H1 (cell line): ENCODE data around the gene PLEKHA1. TPM values are rescaled to one million over a fixed set of nuclear protein-coding genes. Genes with fewer than 3 reads are reported as not detected.

ENCODE experiments used
- CTCF ChIA-PET: fragments of 300-600 bp; sonication (Branson Sonifier 250); formaldehyde crosslinking; loops from one replicate; lab custom pipeline; 2021; ENCODE audit not compliant: partially characterized antibody; lab: Charles Lee
- POLR2A ChIA-PET: fragments of 300-600 bp; sonication (Branson Sonifier 250); formaldehyde crosslinking; loops from one replicate; lab custom pipeline; 2021; ENCODE audit warnings: inconsistent platforms; ENCODE audit not compliant: partially characterized antibody; lab: Charles Lee
- DNase-seq, 2 experiments: peaks; one replicate each; pipeline versions ENCODE4 v3.0.0 to v3.0.0-alpha.2; 2010 to 2022; ENCODE audit warnings: low spot score in 2 of 2, low read depth in 1 of 2, mixed read lengths in 1 of 2
- FAIRE-seq: peaks from 2 replicates; lab custom pipeline; 2011; peaks lifted over from hg19 to GRCh38; lab: Jason Lieb, UNC
- H2AFZ ChIP-seq: 2 replicates; pipeline ENCODE4 v1.8.1; 2012; ENCODE audit warnings: low read length, inconsistent platforms
- H2AK5ac ChIP-seq: 2 replicates; pipeline ENCODE4 v1.6.1; 2013; ENCODE audit warnings: low read depth, low read length
- H2BK120ac ChIP-seq: replicated peaks from 2 replicates; pipeline ENCODE3; 2013; ENCODE audit warnings: low read depth, low read length, inconsistent platforms
- H2BK12ac ChIP-seq: 2 replicates; pipeline ENCODE4 v1.6.1; 2013; ENCODE audit warnings: low read depth, low read length
- H2BK15ac ChIP-seq: 2 replicates; pipeline ENCODE4 v1.6.1; 2013; ENCODE audit warnings: low read length
- H2BK20ac ChIP-seq: 2 replicates; pipeline ENCODE4 v1.6.1; 2013; ENCODE audit warnings: low read length
- H2BK5ac ChIP-seq: 2 replicates; pipeline ENCODE4 v1.6.1; 2013; ENCODE audit warnings: low read depth, low read length
- H3K14ac ChIP-seq: 2 replicates; pipeline ENCODE4 v1.6.1; 2013; ENCODE audit warnings: inconsistent platforms; ENCODE audit not compliant: insufficient read length
- H3K18ac ChIP-seq: 2 replicates; pipeline ENCODE4 v1.6.1; 2013; ENCODE audit warnings: low read length; ENCODE audit errors: extremely low read depth
- H3K23ac ChIP-seq: 2 replicates; pipeline ENCODE4 v1.6.1; 2013; ENCODE audit warnings: inconsistent platforms; ENCODE audit not compliant: insufficient read length
- H3K23me2 ChIP-seq: 2 replicates; pipeline ENCODE4 v1.6.1; 2013; ENCODE audit warnings: low read depth, low read length
- H3K27ac ChIP-seq: 2 replicates; pipeline ENCODE4 v1.6.1; 2011; ENCODE audit warnings: low read depth, low read length, inconsistent platforms
- H3K27me3 ChIP-seq, 4 experiments: replicated peaks in 1 of 4; 1 replicate in 1 of 4; 2 replicates in 3 of 4; pipeline versions ENCODE4 v1.6.1 to v1.8.1; 2011 to 2013; ENCODE audit warnings: low read length in 3 of 4, mild to moderate bottlenecking in 3 of 4, inconsistent platforms in 2 of 4, mixed read lengths in 2 of 4, moderate library complexity in 1 of 4; ENCODE audit not compliant: control insufficient read depth in 3 of 4, insufficient read depth in 3 of 4; ENCODE audit errors: extremely low read depth in 1 of 4
- H3K36me3 ChIP-seq, 4 experiments: 2 replicates each; pipeline versions ENCODE4 v1.6.1 to v1.8.1; 2011 to 2013; ENCODE audit warnings: mild to moderate bottlenecking in 4 of 4, low read length in 3 of 4, moderate library complexity in 2 of 4, control low read depth in 1 of 4, inconsistent platforms in 1 of 4; ENCODE audit not compliant: insufficient read depth in 4 of 4, control insufficient read depth in 2 of 4
- H3K4ac ChIP-seq: replicated peaks from 2 replicates; pipeline ENCODE3; 2013; ENCODE audit warnings: low read length, low read depth, mixed read lengths, inconsistent platforms; ENCODE audit not compliant: insufficient read length
- H3K4me1 ChIP-seq, 4 experiments: replicated peaks in 1 of 4; 1 replicate in 1 of 4; 2 replicates in 3 of 4; pipeline versions ENCODE4 v1.6.1 to v1.8.1; 2011 to 2013; ENCODE audit warnings: low read length in 3 of 4, inconsistent platforms in 2 of 4, mixed read lengths in 1 of 4; ENCODE audit not compliant: insufficient read depth in 4 of 4, control insufficient read depth in 3 of 4
- H3K4me2 ChIP-seq, 2 experiments: 2 replicates each; pipeline versions ENCODE4 v1.6.1 to v1.8.1; 2011 to 2013; ENCODE audit warnings: low read depth in 2 of 2, low read length in 2 of 2, control low read depth in 1 of 2, inconsistent platforms in 1 of 2, mild to moderate bottlenecking in 1 of 2; ENCODE audit not compliant: insufficient read depth in 1 of 2
- H3K4me3 ChIP-seq, 4 experiments: fragments of 200-600, 300-600 bp in 1 of 4; sonication (generic), shearing (Covaris generic), sonication (Bioruptor Twin) in 1 of 4; 2 replicates each; pipeline versions ENCODE4 v1.5.1 to v1.8.1; 2011 to 2016; ENCODE audit warnings: low read length in 4 of 4, low read depth in 3 of 4, control low read depth in 2 of 4, inconsistent platforms in 2 of 4, mild to moderate bottlenecking in 2 of 4, mixed read lengths in 1 of 4, moderate library complexity in 1 of 4; ENCODE audit not compliant: insufficient read depth in 2 of 4; ENCODE audit errors: extremely low read depth in 1 of 4
- H3K56ac ChIP-seq: replicated peaks from 2 replicates; pipeline ENCODE3; 2013; ENCODE audit warnings: low read depth, mild to moderate bottlenecking, mixed read lengths, low read length, inconsistent platforms; ENCODE audit not compliant: insufficient read length
- H3K79me1 ChIP-seq: 2 replicates; pipeline ENCODE4 v1.6.1; 2013; ENCODE audit warnings: low read depth, low read length, control low read depth
- H3K79me2 ChIP-seq, 2 experiments: 2 replicates each; pipeline versions ENCODE4 v1.6.1 to v1.8.1; 2012 to 2013; ENCODE audit warnings: low read length in 2 of 2, mild to moderate bottlenecking in 2 of 2, inconsistent platforms in 1 of 2; ENCODE audit not compliant: insufficient read depth in 2 of 2, control insufficient read depth in 1 of 2
- H3K9ac ChIP-seq, 4 experiments: replicated peaks in 1 of 4; 1 replicate in 1 of 4; 2 replicates in 3 of 4; pipeline versions ENCODE4 v1.6.1 to v1.8.1; 2011 to 2013; ENCODE audit warnings: low read depth in 3 of 4, low read length in 3 of 4, control low read depth in 2 of 4, mild to moderate bottlenecking in 2 of 4, moderate library complexity in 2 of 4, inconsistent platforms in 1 of 4; ENCODE audit errors: extremely low read depth in 1 of 4
- H3K9me3 ChIP-seq, 2 experiments: 2 replicates each; pipeline versions ENCODE4 v1.6.1 to v1.8.1; 2012 to 2013; ENCODE audit warnings: mild to moderate bottlenecking in 2 of 2, moderate library complexity in 2 of 2, control low read depth in 1 of 2, inconsistent platforms in 1 of 2, low read depth in 1 of 2, low read length in 1 of 2, mixed read lengths in 1 of 2; ENCODE audit not compliant: insufficient read depth in 2 of 2
- H4K20me1 ChIP-seq, 2 experiments: replicated peaks in 1 of 2; 2 replicates each; pipeline versions ENCODE3 to v1.8.1; 2011 to 2013; ENCODE audit warnings: inconsistent platforms in 2 of 2, low read length in 2 of 2, mild to moderate bottlenecking in 1 of 2; ENCODE audit not compliant: insufficient read depth in 2 of 2, control insufficient read depth in 1 of 2
- H4K5ac ChIP-seq: 2 replicates; pipeline ENCODE4 v1.6.1; 2013; ENCODE audit warnings: low read length, low read depth, mixed read lengths, inconsistent platforms; ENCODE audit not compliant: insufficient read length
- H4K8ac ChIP-seq: 2 replicates; pipeline ENCODE4 v1.8.0; 2013; ENCODE audit warnings: mild to moderate bottlenecking, moderate library complexity, low read length, inconsistent platforms; ENCODE audit not compliant: insufficient read depth; ENCODE audit errors: extremely low read depth
- H4K91ac ChIP-seq: replicated peaks from 2 replicates; pipeline ENCODE3; 2013; ENCODE audit warnings: low read length, mixed read lengths, inconsistent platforms; ENCODE audit not compliant: insufficient read length
- ASH2L ChIP-seq: fragments of 200-600, 300-600 bp; sonication (generic); IDR thresholded peaks from one replicate; pipeline ENCODE4 v1.7.1; 2017; ENCODE audit warnings: low read length
- BCL11A ChIP-seq, 2 experiments: IDR thresholded peaks; one replicate each; pipeline ENCODE4 v1.6.1; 2011; ENCODE audit warnings: low read depth in 2 of 2, low read length in 2 of 2, mild to moderate bottlenecking in 2 of 2
- CTBP2 ChIP-seq: IDR thresholded peaks from 2 replicates; pipeline ENCODE4 v1.7.0; 2011; ENCODE audit warnings: borderline replicate concordance, mild to moderate bottlenecking, moderate library complexity, mixed read lengths, low read length; ENCODE audit not compliant: insufficient read depth, insufficient read length
- GABPA ChIP-seq: IDR thresholded peaks from 2 replicates; pipeline ENCODE4 v1.6.1; 2011; ENCODE audit warnings: mild to moderate bottlenecking, low read length, moderate library complexity, borderline replicate concordance; ENCODE audit not compliant: insufficient read depth
- HDAC6 ChIP-seq: IDR thresholded peaks from one replicate; pipeline ENCODE4 v1.7.1; 2012; ENCODE audit warnings: low read depth, mild to moderate bottlenecking, inconsistent platforms, low read length, moderate library complexity
- JUND ChIP-seq: IDR thresholded peaks from 2 replicates; pipeline ENCODE4 v1.6.1; 2011; ENCODE audit warnings: mild to moderate bottlenecking, improper control_type of control experiment, low read length
- KDM5A ChIP-seq: fragments of 200-600 bp; IDR thresholded peaks from 2 replicates; pipeline ENCODE4 v1.7.1; 2012; ENCODE audit warnings: mild to moderate bottlenecking, low read length, inconsistent platforms, mixed read lengths
- RNF2 ChIP-seq: fragments of 200-900, 300-1000 bp; sonication (generic); IDR thresholded peaks from 2 replicates; pipeline ENCODE4 v1.7.1; 2016; ENCODE audit warnings: borderline replicate concordance, low read depth, mild to moderate bottlenecking, antibody characterized with exemption, low read length; ENCODE audit not compliant: poor library complexity, severe bottlenecking; ENCODE audit errors: missing control alignments
- TAF7 ChIP-seq: optimal IDR thresholded peaks from 2 replicates; pipeline ENCODE3; 2011; ENCODE audit warnings: low read depth, mild to moderate bottlenecking, inconsistent platforms, low read length, moderate library complexity, borderline replicate concordance
- TCF12 ChIP-seq: IDR thresholded peaks from 2 replicates; pipeline ENCODE4 v1.6.1; 2011; ENCODE audit warnings: low read depth, mild to moderate bottlenecking, low read length
- TEAD4 ChIP-seq: IDR thresholded peaks from 2 replicates; pipeline ENCODE4 v1.6.1; 2012; ENCODE audit warnings: low read depth, low read length, inconsistent platforms, mixed read lengths
- WGBS, 2 experiments: shearing (Covaris generic) in 1 of 2; methylation state at CpG; one replicate each; pipeline versions ENCODE4 v1.1.6 to v1.1.7; 2013 to 2015; ENCODE audit warnings: low lambda C conversion rate in 2 of 2, mixed read lengths in 2 of 2, inconsistent platforms in 1 of 2, low coverage in 1 of 2, missing lambda C conversion rate in 1 of 2; ENCODE audit not compliant: insufficient replicate concordance in 2 of 2, insufficient coverage in 1 of 2, insufficient read length in 1 of 2; ENCODE audit errors: extremely low coverage in 1 of 2, missing lambda C conversion rate in 1 of 2; 5-methylcytosine and 5-hydroxymethylcytosine counted together
- polyA plus RNA-seq, 7 experiments: library from polyadenylated mRNA; depleted of rRNA in 3 of 7; stranded (reverse) in 5 of 7; unstranded in 2 of 7; fragments of >200 nt in 5 of 7; fragments of 200-250 nt in 2 of 7; gene quantifications; 1 replicate in 5 of 7; 2 replicates in 1 of 7; 4 replicates in 1 of 7; pipeline versions ENCODE4 v1.2.1 to v1.2.3, GENCODE V29; 2011 to 2013; ENCODE audit warnings: missing spikeins in 2 of 7, mixed read lengths in 2 of 7
- total RNA-seq: library from RNA; stranded (reverse); fragmentation: NEBNext Ultra II Directional; extraction: Animal tissue kit (Norgen Biotek cat#: 25700); gene quantifications from 2 replicates; pipeline ENCODE4 v1.2.1, GENCODE V29; 2021

PLEKHA1 gene
- total and polyA plus RNA-seq, 2 of the 8 experiments (the other 6 are each of a cell fraction or from before 2014, with no cell fraction given) = 15.6 to 39.7 TPM

- Histone ChIP-seq H3K14ac (no peak overlapping the region), H3K27me3 (no peaks in the 10 kb centered on the region), H3K9me3 (peaks cover 0 to 2% of the 10 kb centered on the region in 2 experiments; a peak in 1 of 4 replicates), H3K9ac (no peak overlapping the region), H3K27ac (no peak overlapping the region), H2AFZ (no peak overlapping the region), H3K56ac (no peak overlapping the region), H2BK12ac (no peak overlapping the region), H3K4ac (no peak overlapping the region), H2BK5ac (no peak overlapping the region), H4K91ac (no peak overlapping the region), H3K4me2 (no peak overlapping the region), H3K36me3 (no peaks in the 10 kb centered on the region), H3K79me1 (no peaks in the 10 kb centered on the region), H4K20me1 (no peaks in the 10 kb centered on the region), H3K79me2 (no peaks in the 10 kb centered on the region), H3K23ac (no peak overlapping the region), H2BK15ac (no peak overlapping the region), H4K8ac (no peak overlapping the region), H4K5ac (no peak overlapping the region), H3K18ac (no peak overlapping the region), H2BK20ac (no peak overlapping the region), H2AK5ac (no peak overlapping the region), H3K23me2 (no peaks in the 10 kb centered on the region; the same call in 1 of the 2 replicates), H2BK120ac (no peak overlapping the region), H3K4me3 (no peak overlapping the region), H3K4me1 (peaks cover 0 to 2% (median 0%) of the 10 kb centered on the region in 4 experiments; a peak in 1 of 7 replicates)
- CTCF ChIA-PET = no interaction called here
- DNase-seq = no peak
- POLR2A ChIA-PET = interaction anchor here (1.5 kb wide), 1 partner anchor 12 kb away, joined by 4 read pairs; no protein-coding TSS in a partner anchor
- no peak for FAIRE-seq
- WGBS, 2 experiments = 81% methylated on average over 4 of the region's 4 CpGs; no CpG with 5 or more reads in 1 of the 2 experiments
- TF ChIP-seq JUND (no peak), KDM5A (no peak), CTBP2 (no peak), RNF2 (no peak), TCF12 (no peak), TAF7 (no peak), TEAD4 (no peak), GABPA (no peak), HDAC6 (no peak), BCL11A (IDR thresholded peaks at IDR 0.05; ENCODE audit: low read depth in 2 of 2, low read length in 2 of 2) (no peak), ASH2L (no peak)
Measured at GRCh38 chr10:122362031-122362592, 12.4 kb upstream of the PLEKHA1 start.
